Peyer's patch (tissue), 4 donors: Measurements from ENCODE around the gene ZFHX3.

Experiments used
- CTCF ChIP-seq, 6 experiments: fragments of 450-650 bp in 4 of 6; fragments of 200-600 bp in 2 of 6; sonication (generic) in 1 of 6; IDR thresholded peaks; one replicate each; pipeline ENCODE4 v1.5.1; 2017 to 2019; ENCODE audit warnings: antibody characterized with exemption in 6 of 6, mild to moderate bottlenecking in 3 of 6, moderate library complexity in 1 of 6
- POLR2A ChIP-seq, 2 donors: fragments of 450-650 bp; IDR thresholded peaks; one replicate each; pipeline ENCODE4 v1.5.1; 2017; ENCODE audit warnings: antibody characterized with exemption in 2 of 2, mild to moderate bottlenecking in 2 of 2, moderate library complexity in 2 of 2

- TF ChIP-seq POLR2A (IDR thresholded peaks at IDR 0.05) (no peak), CTCF (IDR thresholded peaks at IDR 0.05) (no peak)
Observed at GRCh38 chr16:72824761-72825160, 223.2 kb downstream of the ZFHX3 start.
